Sigmoid colon (tissue), 4 donors: ENCODE data around the gene ANKMY1.

Source experiments
- CTCF ChIP-seq, 4 experiments: fragments of 450-650 bp in 3 of 4; fragments of 200-600 bp in 1 of 4; IDR thresholded peaks; one replicate each; pipeline ENCODE4 v1.5.1; 2016 to 2019; ENCODE audit warnings: antibody characterized with exemption in 4 of 4, mild to moderate bottlenecking in 3 of 4, moderate library complexity in 2 of 4
- EP300 ChIP-seq, 4 donors: sonication (generic); formaldehyde crosslinking; IDR thresholded peaks; one replicate each; pipeline ENCODE4 v1.6.1; 2017; ENCODE audit warnings: antibody characterized with exemption in 4 of 4
- POLR2A ChIP-seq, 2 donors: fragments of 450-650 bp; IDR thresholded peaks; one replicate each; pipeline ENCODE4 v1.6.1; 2016; ENCODE audit warnings: antibody characterized with exemption in 2 of 2, mild to moderate bottlenecking in 2 of 2, moderate library complexity in 2 of 2
- POLR2AphosphoS5 ChIP-seq, 4 donors: sonication (generic); formaldehyde crosslinking; IDR thresholded peaks; one replicate each; pipeline ENCODE4 v1.6.1; 2017; ENCODE audit warnings: antibody characterized with exemption in 4 of 4

GRCh38 chr2:240431271-240431660 lies 126.5 kb downstream of the ANKMY1 start:
- TF ChIP-seq CTCF (IDR thresholded peaks at IDR 0.05) = no peak
- no peak for TF ChIP-seq POLR2A (IDR thresholded peaks at IDR 0.05)
- no peak for TF ChIP-seq POLR2AphosphoS5 (IDR thresholded peaks at IDR 0.05)
- no peak for TF ChIP-seq EP300 (IDR thresholded peaks at IDR 0.05)
